ENCODE measurements around the gene SLC4A4.

The SLC4A4 gene

GRCh38 chr4:71602289-71602900, 263.6 kb downstream of the SLC4A4 start:
- no peak overlapping the region for H3K4me3 ChIP-seq (ENCODE audit: low read depth, low read length)
- TF ChIP-seq CTCF (IDR thresholded peaks at IDR 0.05; ENCODE audit: borderline replicate concordance, insufficient read depth, low read depth, low read length): no peak

- no peak for TF ChIP-seq CTCF (IDR thresholded peaks at IDR 0.05; ENCODE audit: borderline replicate concordance, insufficient read depth, low read depth, low read length)
Measured at GRCh38 chr4:71604785-71605184, 266.0 kb downstream of the SLC4A4 start.

GRCh38 chr4:71607109-71607508, 268.3 kb downstream of the SLC4A4 start:
- no peak overlapping the region for H3K4me3 ChIP-seq (ENCODE audit: low read depth, low read length)
- no peak for TF ChIP-seq CTCF (IDR thresholded peaks at IDR 0.05; ENCODE audit: borderline replicate concordance, insufficient read depth, low read depth, low read length)

More at GRCh38 chr4:71604785-71605184, 266.0 kb downstream of the SLC4A4 start:
- H3K4me3 ChIP-seq (ENCODE audit: low read depth, low read length): no peak overlapping the region

GRCh38 chr4:71607780-71608677, 269.2 kb downstream of the SLC4A4 start:
- no peak for TF ChIP-seq CTCF (IDR thresholded peaks at IDR 0.05; ENCODE audit: borderline replicate concordance, insufficient read depth, low read depth, low read length)
- H3K4me3 ChIP-seq (ENCODE audit: low read depth, low read length): no peak overlapping the region

GRCh38 chr4:71608678-71609071, 269.9 kb downstream of the SLC4A4 start:
- TF ChIP-seq CTCF (IDR thresholded peaks at IDR 0.05; ENCODE audit: borderline replicate concordance, insufficient read depth, low read depth, low read length): no peak
- H3K4me3 ChIP-seq (ENCODE audit: low read depth, low read length): no peak overlapping the region

GRCh38 chr4:71609167-71609566, 270.3 kb downstream of the SLC4A4 start:
- no peak overlapping the region for H3K4me3 ChIP-seq (ENCODE audit: low read depth, low read length)
- TF ChIP-seq CTCF (IDR thresholded peaks at IDR 0.05; ENCODE audit: borderline replicate concordance, insufficient read depth, low read depth, low read length): no peak

GRCh38 chr4:71609651-71610050, 270.8 kb downstream of the SLC4A4 start:
- TF ChIP-seq CTCF (IDR thresholded peaks at IDR 0.05; ENCODE audit: borderline replicate concordance, insufficient read depth, low read depth, low read length): no peak
- H3K4me3 ChIP-seq (ENCODE audit: low read depth, low read length): no peak overlapping the region
